H1 (cell line): ENCODE data around the gene UGT1A8.

ENCODE experiments used
- ASH2L ChIP-seq: fragments of 200-600, 300-600 bp; sonication (generic); IDR thresholded peaks from one replicate; pipeline ENCODE4 v1.7.1; 2017; ENCODE audit warnings: low read length
- ATF2 ChIP-seq: IDR thresholded peaks from 2 replicates; pipeline ENCODE4 v1.6.1; 2012; ENCODE audit warnings: low read length, inconsistent platforms
- EP300 ChIP-seq, 2 experiments: IDR thresholded peaks; 1 replicate in 1 of 2; 2 replicates in 1 of 2; pipeline ENCODE4 v1.6.1; 2011 to 2012; ENCODE audit warnings: low read depth in 2 of 2, low read length in 2 of 2, mild to moderate bottlenecking in 2 of 2, borderline replicate concordance in 1 of 2, inconsistent platforms in 1 of 2, moderate library complexity in 1 of 2
- JUN ChIP-seq: IDR thresholded peaks from 2 replicates; pipeline ENCODE4 v1.6.1; 2011; ENCODE audit warnings: low read depth, mild to moderate bottlenecking, improper control_type of control experiment, low read length
- POLR2AphosphoS5 ChIP-seq: IDR thresholded peaks from 2 replicates; pipeline ENCODE4 v1.6.1; 2011; ENCODE audit warnings: low read depth, low read length
- POU5F1 ChIP-seq: IDR thresholded peaks from 2 replicates; pipeline ENCODE4 v1.6.1; 2011; ENCODE audit warnings: low read depth, mild to moderate bottlenecking, low read length, moderate library complexity
- SUZ12 ChIP-seq: fragments of 200-600 bp; sonication (generic); IDR thresholded peaks from 2 replicates; pipeline ENCODE4 v1.6.1; 2012; ENCODE audit warnings: mild to moderate bottlenecking, inconsistent platforms, low read length, moderate library complexity, mixed read lengths
- TEAD4 ChIP-seq: IDR thresholded peaks from 2 replicates; pipeline ENCODE4 v1.6.1; 2012; ENCODE audit warnings: low read depth, low read length, inconsistent platforms, mixed read lengths
- USF2 ChIP-seq: IDR thresholded peaks from 2 replicates; pipeline ENCODE4 v1.6.1; 2011; ENCODE audit warnings: low read length, improper control_type of control experiment
- TF ChIP-seq, protein P1 (sequence below), 3 experiments: IDR thresholded peaks; 1 replicate in 2 of 3; 2 replicates in 1 of 3; pipeline versions ENCODE4 v1.5.1 to v1.6.1; 2011; ENCODE audit warnings: low read length in 3 of 3, mild to moderate bottlenecking in 3 of 3, inconsistent platforms in 2 of 3, low read depth in 1 of 3, moderate library complexity in 1 of 3; ENCODE audit not compliant: insufficient read depth in 1 of 3; ENCODE audit errors: control extremely low read depth in 1 of 3

DNA sequence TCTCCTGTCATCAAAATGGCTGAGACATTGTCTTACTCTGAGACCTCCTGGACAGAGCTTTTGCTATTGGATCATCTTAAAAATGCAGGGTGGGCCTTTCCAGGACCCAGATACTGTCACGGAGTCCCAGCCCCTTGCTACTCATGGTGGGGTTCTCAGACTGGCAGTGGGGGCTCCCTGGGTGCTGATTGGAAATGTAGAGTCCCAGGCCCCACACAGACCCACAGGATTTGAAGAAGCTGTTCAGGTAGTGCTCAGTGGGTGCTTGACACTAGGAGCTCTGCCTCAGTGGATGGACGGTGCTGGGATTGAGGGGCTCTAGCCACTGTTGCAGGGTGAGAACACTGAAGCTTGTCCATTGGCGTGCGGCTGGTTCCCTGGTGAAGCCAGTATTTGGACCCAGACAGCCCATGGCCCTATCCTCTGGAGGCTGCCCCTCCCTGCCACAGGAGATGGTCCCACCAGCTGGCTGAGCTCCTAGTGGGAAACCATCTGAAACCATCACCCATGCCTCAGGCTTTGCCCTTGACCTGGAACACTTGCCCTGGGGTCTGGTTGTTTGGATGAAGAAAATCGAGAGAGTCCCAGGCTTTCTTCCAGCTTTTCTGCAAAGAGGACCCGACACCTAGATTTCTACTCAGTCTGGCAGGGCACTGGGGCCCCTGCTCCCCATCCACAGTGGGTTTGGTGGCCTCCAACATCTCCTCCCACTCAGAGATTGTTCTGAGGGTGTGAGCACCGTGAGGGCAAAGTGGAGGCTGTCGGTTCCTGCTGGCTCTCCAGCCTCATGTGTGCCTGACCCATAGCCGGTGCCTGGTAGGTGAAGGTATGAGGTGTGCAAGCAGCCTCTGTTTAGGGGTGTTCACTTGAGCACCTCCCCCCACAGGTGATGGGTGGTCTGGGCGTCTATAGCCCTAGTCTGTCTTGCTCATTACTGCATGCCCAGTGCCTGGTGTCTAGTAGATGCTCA is 190.8 kb downstream of the UGT1A8 start:
- TF ChIP-seq JUN = no peak
- TF ChIP-seq, protein P1, sequence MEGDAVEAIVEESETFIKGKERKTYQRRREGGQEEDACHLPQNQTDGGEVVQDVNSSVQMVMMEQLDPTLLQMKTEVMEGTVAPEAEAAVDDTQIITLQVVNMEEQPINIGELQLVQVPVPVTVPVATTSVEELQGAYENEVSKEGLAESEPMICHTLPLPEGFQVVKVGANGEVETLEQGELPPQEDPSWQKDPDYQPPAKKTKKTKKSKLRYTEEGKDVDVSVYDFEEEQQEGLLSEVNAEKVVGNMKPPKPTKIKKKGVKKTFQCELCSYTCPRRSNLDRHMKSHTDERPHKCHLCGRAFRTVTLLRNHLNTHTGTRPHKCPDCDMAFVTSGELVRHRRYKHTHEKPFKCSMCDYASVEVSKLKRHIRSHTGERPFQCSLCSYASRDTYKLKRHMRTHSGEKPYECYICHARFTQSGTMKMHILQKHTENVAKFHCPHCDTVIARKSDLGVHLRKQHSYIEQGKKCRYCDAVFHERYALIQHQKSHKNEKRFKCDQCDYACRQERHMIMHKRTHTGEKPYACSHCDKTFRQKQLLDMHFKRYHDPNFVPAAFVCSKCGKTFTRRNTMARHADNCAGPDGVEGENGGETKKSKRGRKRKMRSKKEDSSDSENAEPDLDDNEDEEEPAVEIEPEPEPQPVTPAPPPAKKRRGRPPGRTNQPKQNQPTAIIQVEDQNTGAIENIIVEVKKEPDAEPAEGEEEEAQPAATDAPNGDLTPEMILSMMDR (IDR thresholded peaks at IDR 0.05; ENCODE audit: control extremely low read depth in 1 of 3, insufficient read depth in 1 of 3, low read depth in 1 of 3, low read length in 3 of 3) = no peak
- no peak for TF ChIP-seq SUZ12
- TF ChIP-seq USF2 = no peak
- TF ChIP-seq POLR2AphosphoS5 = no peak
- TF ChIP-seq POU5F1 = no peak
- TF ChIP-seq ASH2L = no peak
- no peak for TF ChIP-seq TEAD4
- no peak for TF ChIP-seq EP300 (IDR thresholded peaks at IDR 0.05; ENCODE audit: borderline replicate concordance in 1 of 2, low read depth in 2 of 2, low read length in 2 of 2)
- no peak for TF ChIP-seq ATF2
